HepG2 (cell line): Measurements from ENCODE around the gene FGF2. TPM values are rescaled to one million over a fixed set of nuclear protein-coding genes. Genes with fewer than 3 reads are reported as not detected.

Experiments
- ATAC-seq: fragments of 200-7000 bp; cut with Tn5 transposase; 3 replicates; pipeline ENCODE4 v1.9.1; 2020; ENCODE audit warnings: mild to moderate bottlenecking, moderate library complexity
- BruUV-seq: library from RNA; stranded (reverse); fragments of 400-500 nt; replicated peaks from 2 replicates; lab custom pipeline; 2021; lab: Mats Ljungman, UMichigan
- CTCF ChIA-PET: fragments of 300-600 bp; formaldehyde crosslinking; extraction: SDS; loops from one replicate; lab custom pipeline; 2021; ENCODE audit warnings: low total read pairs, inconsistent platforms, low intra/inter-chr PET ratio; lab: Yijun Ruan, JAX
- POLR2A ChIA-PET: fragments of 350-600 bp; sonication (Branson Sonifier 250); formaldehyde crosslinking; loops from one replicate; lab custom pipeline; 2020; ENCODE audit warnings: antibody characterized with exemption, inconsistent platforms; lab: Yijun Ruan, JAX
- DNase-seq: peaks from one replicate; pipeline ENCODE4 v3.0.0-alpha.2; 2015; ENCODE audit warnings: low spot score
- FAIRE-seq: peaks from 3 replicates; lab custom pipeline; 2011; peaks lifted over from hg19 to GRCh38; lab: Jason Lieb, UNC
- H2AFZ ChIP-seq: one replicate; pipeline ENCODE4 v1.6.1; 2011; ENCODE audit warnings: low read length, inconsistent platforms
- H3K27ac ChIP-seq: fragments of 300-600 bp; 3 replicates; pipeline ENCODE4 v1.8.0; 2011; ENCODE audit warnings: mixed run types, mild to moderate bottlenecking, mixed read lengths, low read length, inconsistent platforms; ENCODE audit not compliant: insufficient read depth; ENCODE audit errors: extremely low read length
- H3K27me3 ChIP-seq, 2 experiments: fragments of 200-600 bp in 1 of 2; 2 replicates in 1 of 2; 3 replicates in 1 of 2; pipeline versions ENCODE4 v1.6.0 to v1.8.0; 2011; ENCODE audit warnings: low read length in 2 of 2, mild to moderate bottlenecking in 2 of 2, moderate library complexity in 2 of 2, inconsistent platforms in 1 of 2; ENCODE audit not compliant: insufficient read depth in 2 of 2, control insufficient read depth in 1 of 2
- H3K36me3 ChIP-seq, 2 experiments: fragments of 200-600 bp in 1 of 2; replicated peaks in 1 of 2; 2 replicates in 1 of 2; 3 replicates in 1 of 2; pipeline versions ENCODE4 v1.5.1 to v1.8.0; 2011; ENCODE audit warnings: low read length in 2 of 2, inconsistent platforms in 1 of 2; ENCODE audit not compliant: insufficient read depth in 2 of 2, control insufficient read depth in 1 of 2
- H3K4me1 ChIP-seq: 2 replicates; pipeline ENCODE4 v1.5.1; 2012; ENCODE audit warnings: low read length, inconsistent platforms; ENCODE audit not compliant: insufficient read depth
- H3K4me2 ChIP-seq: 2 replicates; pipeline ENCODE4 v1.6.0; 2011; ENCODE audit warnings: low read depth, low read length, inconsistent platforms
- H3K4me3 ChIP-seq, 3 experiments: fragments of 200-600 bp in 1 of 3; sonication (generic), shearing (Covaris generic) in 1 of 3; replicated peaks in 1 of 3; 2 replicates each; pipeline ENCODE4 v1.5.1; 2011 to 2016; ENCODE audit warnings: low read length in 3 of 3, inconsistent platforms in 2 of 3, low read depth in 2 of 3, mild to moderate bottlenecking in 2 of 3, control low read depth in 1 of 3, mixed read lengths in 1 of 3; ENCODE audit not compliant: insufficient read depth in 1 of 3
- H3K79me2 ChIP-seq: one replicate; pipeline ENCODE4 v1.6.1; 2011; ENCODE audit warnings: low read length, inconsistent platforms; ENCODE audit not compliant: insufficient read depth
- H3K9ac ChIP-seq: 2 replicates; pipeline ENCODE4 v1.6.0; 2011; ENCODE audit warnings: mild to moderate bottlenecking, low read depth, low read length, inconsistent platforms; ENCODE audit not compliant: insufficient read depth
- H3K9me3 ChIP-seq: 2 replicates; pipeline ENCODE4 v1.5.1; 2012; ENCODE audit warnings: mild to moderate bottlenecking, low read length
- H4K20me1 ChIP-seq: 2 replicates; pipeline ENCODE4 v1.6.0; 2011; ENCODE audit warnings: inconsistent platforms, mild to moderate bottlenecking, low read length, moderate library complexity; ENCODE audit not compliant: insufficient read depth
- FOXA1 ChIP-seq, 2 experiments: fragments of 450-650 bp in 1 of 2; sonication (generic) in 1 of 2; formaldehyde crosslinking in 1 of 2; IDR thresholded peaks; 2 replicates each; pipeline versions ENCODE4 v1.4.0 to v1.6.1; 2016 to 2020; ENCODE audit warnings: missing genetic modification reagents in 1 of 2
- FOXA3 ChIP-seq: IDR thresholded peaks from 2 replicates; pipeline ENCODE4 v1.6.1; 2016; ENCODE audit warnings: missing genetic modification reagents, missing compliant biosample characterization
- IKZF1 ChIP-seq: fragments of 450-650 bp; IDR thresholded peaks from 2 replicates; pipeline ENCODE4 v1.7.1; 2016
- MED1 ChIP-seq: sonication (generic); formaldehyde crosslinking; IDR thresholded peaks from 2 replicates; pipeline ENCODE4 v1.4.0; 2020; ENCODE audit warnings: missing genetic modification reagents
- SOX13 ChIP-seq, 3 experiments: fragments of 450-650 bp in 1 of 3; sonication (generic) in 1 of 3; formaldehyde crosslinking in 1 of 3; IDR thresholded peaks in 2 of 3; conservative IDR thresholded peaks in 1 of 3; 2 replicates each; pipeline versions ENCODE4 v1.5.0 to v1.6.1; 2016 to 2020; ENCODE audit warnings: antibody characterized with exemption in 1 of 3, mild to moderate bottlenecking in 1 of 3, missing compliant biosample characterization in 1 of 3, missing genetic modification reagents in 1 of 3, moderate library complexity in 1 of 3
- SOX5 ChIP-seq: IDR thresholded peaks from 2 replicates; pipeline ENCODE4 v1.6.1; 2016; ENCODE audit warnings: borderline replicate concordance
- TEAD3 ChIP-seq: optimal IDR thresholded peaks from 2 replicates; pipeline ENCODE3; 2016; ENCODE audit warnings: borderline replicate concordance
- ZBTB39 ChIP-seq: sonication (generic); formaldehyde crosslinking; IDR thresholded peaks from 2 replicates; pipeline ENCODE4 v1.5.0; 2020; ENCODE audit warnings: missing genetic modification reagents
- ZFYVE20 ChIP-seq: sonication (generic); formaldehyde crosslinking; IDR thresholded peaks from 2 replicates; pipeline ENCODE4 v1.8.0; 2023; ENCODE audit warnings: low read depth, mild to moderate bottlenecking, moderate library complexity, missing genetic modification reagents, borderline replicate concordance
- ZIK1 ChIP-seq: sonication (generic); formaldehyde crosslinking; IDR thresholded peaks from 2 replicates; pipeline ENCODE4 v1.5.0; 2020; ENCODE audit warnings: mild to moderate bottlenecking, low read depth, missing genetic modification reagents, borderline replicate concordance
- WGBS: methylation state at CpG from one replicate; pipeline ENCODE4 v1.1.6; 2017; ENCODE audit warnings: low lambda C conversion rate; 5-methylcytosine and 5-hydroxymethylcytosine counted together
- in situ Hi-C: cut with HindIII; loops from 2 replicates; pipeline ENCODE4 v1.10.0; 2017; ENCODE audit warnings: low pct_unique_long_range_greater_than_20kb; ENCODE audit not compliant: extremely low pct_ligation_motif_present
- intact Hi-C: fragments of 100-400 bp; cut with micrococcal nuclease; formaldehyde crosslinking; loops from one replicate; pipeline ENCODE4 v1.10.0; 2022; ENCODE audit not compliant: unreplicated experiment
- polyA plus RNA-seq, 8 experiments: library from polyadenylated mRNA; depleted of rRNA in 3 of 8; stranded (reverse) in 7 of 8; unstranded in 1 of 8; fragments of >200 nt; fragmentation: Illumina TruSeq in 4 of 8; extraction: Trizol in 4 of 8; gene quantifications; 2 replicates each; pipeline versions ENCODE4 v1.2.1 to v1.2.3, GENCODE V29; 2011 to 2016; ENCODE audit warnings: low read depth in 4 of 8, missing spikeins in 1 of 8, mixed read lengths in 1 of 8; ENCODE audit not compliant: insufficient read depth in 1 of 8
- total RNA-seq, 5 experiments: library from RNA; depleted of rRNA; stranded (reverse); fragments of >200 nt; fragmentation: Illumina TruSeq; extraction: Trizol; gene quantifications; 2 replicates each; pipeline ENCODE4 v1.2.3, GENCODE V29; 2016; ENCODE audit warnings: low read depth in 1 of 5
- TF ChIP-seq, protein P1 (sequence below): sonication (generic); formaldehyde crosslinking; IDR thresholded peaks from 2 replicates; pipeline ENCODE4 v1.8.0; 2022; ENCODE audit warnings: missing genetic modification reagents, low read depth, mild to moderate bottlenecking, borderline replicate concordance
- TF ChIP-seq, protein P2 (sequence below): sonication (generic); formaldehyde crosslinking; IDR thresholded peaks from 2 replicates; pipeline ENCODE4 v1.4.0; 2020; ENCODE audit warnings: missing genetic modification reagents

The FGF2 gene
- total and polyA plus RNA-seq, 2 of the 13 experiments (the other 11 are each of a cell fraction or from before 2014, with no cell fraction given) = 0.01 to 0.02 TPM

GRCh38 chr4:122783301-122784215, 43.1 kb upstream of the FGF2 start:
- peak overlapping the region; percentile 64 for H3K4me2 ChIP-seq

More at GRCh38 chr4:122783301-122784215, 43.1 kb upstream of the FGF2 start:
- Histone ChIP-seq H3K27me3 (no peaks in the 10 kb centered on the region), H3K79me2 (no peaks in the 10 kb centered on the region), H4K20me1 (no peaks in the 10 kb centered on the region), H3K36me3 (no peaks in the 10 kb centered on the region), H3K4me3 (peak overlapping the region in 1 of 3 experiments; percentile 39; a peak in 1 of 6 replicates), H3K9me3 (no peaks in the 10 kb centered on the region), H3K4me1 (peaks cover 15% of the 10 kb centered on the region), H2AFZ (no peak overlapping the region), H3K9ac (no peak overlapping the region), H3K27ac (no peak overlapping the region)
- ChIA-PET POLR2A (no interaction called here), CTCF (no interaction called here)
- TF ChIP-seq, protein P1, sequence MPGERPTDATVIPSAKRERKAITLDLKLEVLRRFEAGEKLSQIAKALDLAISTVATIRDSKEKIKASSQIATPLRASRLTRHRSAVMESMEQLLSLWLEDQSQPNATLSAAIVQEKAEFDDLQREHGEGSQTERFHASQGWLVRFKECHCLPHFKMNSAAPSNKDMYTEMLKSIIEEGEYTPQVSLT (CRISPR knock-in tag) = no peak
- TF ChIP-seq FOXA1 (IDR thresholded peaks at IDR 0.05) = no peak
- 0 out of 2 replicates have a peak, but pooled peaks have one; percentile 15 for TF ChIP-seq FOXA1 (CRISPR knock-in tag; IDR thresholded peaks at IDR 0.05)
- TF ChIP-seq FOXA3 (CRISPR knock-in tag) = peak; percentile 32; the same call in 1 of the 2 replicates
- no peak for TF ChIP-seq SOX13 (IDR thresholded peaks at IDR 0.05)
- TF ChIP-seq SOX13 (CRISPR knock-in tag; conservative IDR thresholded peaks at IDR 0.05 in 1 of 2, IDR thresholded peaks at IDR 0.05 in 1 of 2) = 0 out of 4 replicates have a peak, but pooled peaks of 1 of the 2 experiments have one; percentile 21
- TF ChIP-seq SOX5 (CRISPR knock-in tag) = peak; percentile 30; the same call in 1 of the 2 replicates
- TF ChIP-seq ZIK1 (CRISPR knock-in tag) = no peak
- TF ChIP-seq, protein P2, sequence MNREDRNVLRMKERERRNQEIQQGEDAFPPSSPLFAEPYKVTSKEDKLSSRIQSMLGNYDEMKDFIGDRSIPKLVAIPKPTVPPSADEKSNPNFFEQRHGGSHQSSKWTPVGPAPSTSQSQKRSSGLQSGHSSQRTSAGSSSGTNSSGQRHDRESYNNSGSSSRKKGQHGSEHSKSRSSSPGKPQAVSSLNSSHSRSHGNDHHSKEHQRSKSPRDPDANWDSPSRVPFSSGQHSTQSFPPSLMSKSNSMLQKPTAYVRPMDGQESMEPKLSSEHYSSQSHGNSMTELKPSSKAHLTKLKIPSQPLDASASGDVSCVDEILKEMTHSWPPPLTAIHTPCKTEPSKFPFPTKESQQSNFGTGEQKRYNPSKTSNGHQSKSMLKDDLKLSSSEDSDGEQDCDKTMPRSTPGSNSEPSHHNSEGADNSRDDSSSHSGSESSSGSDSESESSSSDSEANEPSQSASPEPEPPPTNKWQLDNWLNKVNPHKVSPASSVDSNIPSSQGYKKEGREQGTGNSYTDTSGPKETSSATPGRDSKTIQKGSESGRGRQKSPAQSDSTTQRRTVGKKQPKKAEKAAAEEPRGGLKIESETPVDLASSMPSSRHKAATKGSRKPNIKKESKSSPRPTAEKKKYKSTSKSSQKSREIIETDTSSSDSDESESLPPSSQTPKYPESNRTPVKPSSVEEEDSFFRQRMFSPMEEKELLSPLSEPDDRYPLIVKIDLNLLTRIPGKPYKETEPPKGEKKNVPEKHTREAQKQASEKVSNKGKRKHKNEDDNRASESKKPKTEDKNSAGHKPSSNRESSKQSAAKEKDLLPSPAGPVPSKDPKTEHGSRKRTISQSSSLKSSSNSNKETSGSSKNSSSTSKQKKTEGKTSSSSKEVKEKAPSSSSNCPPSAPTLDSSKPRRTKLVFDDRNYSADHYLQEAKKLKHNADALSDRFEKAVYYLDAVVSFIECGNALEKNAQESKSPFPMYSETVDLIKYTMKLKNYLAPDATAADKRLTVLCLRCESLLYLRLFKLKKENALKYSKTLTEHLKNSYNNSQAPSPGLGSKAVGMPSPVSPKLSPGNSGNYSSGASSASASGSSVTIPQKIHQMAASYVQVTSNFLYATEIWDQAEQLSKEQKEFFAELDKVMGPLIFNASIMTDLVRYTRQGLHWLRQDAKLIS = no peak
- no peak for TF ChIP-seq ZBTB39 (CRISPR knock-in tag)
- TF ChIP-seq ZFYVE20 (CRISPR knock-in tag) = no peak
- TF ChIP-seq MED1 = no peak
- TF ChIP-seq TEAD3 = peak; percentile 57
- no peak for TF ChIP-seq IKZF1
- intact Hi-C loops (no loop called here), in situ Hi-C loops (no loop called here)
- 0% methylated on average over 6 of the region's 6 CpGs for WGBS
- ATAC-seq (peak; percentile 95), FAIRE-seq (no peak), DNase-seq (peak; percentile 37)
- BruUV-seq = no TSS peak
